Posterior vena cava (tissue), 2 donors: ENCODE results near the gene MRGPRD. TPM values are rescaled to one million over a fixed set of nuclear protein-coding genes. Genes with fewer than 3 reads are reported as not detected.

Experiments
- total RNA-seq, 2 donors: library from RNA; stranded (reverse); fragmentation: NEBNext Ultra II Directional; extraction: Animal tissue kit (Norgen Biotek cat#: 25700); gene quantifications; one replicate each; pipeline ENCODE4 v1.2.1, GENCODE V29; 2021
- donor health status: DM: yes; HTN: yes; CAD: no.
- donor health status: DM: yes; HTN: yes; CAD: no.

MRGPRD gene
- total RNA-seq, 2 donors from 2014 or later = not detected

Other genes with a start within 250 kb of the MRGPRD start
- under 1 TPM; 0.62 to 0.93 TPM for gene TESMIN, start 229.5 kb downstream of the MRGPRD start, total RNA-seq
- 100 to 1,000 TPM in 1 of 2 donors, 10 to 100 TPM in 1; 62.3 to 127 TPM for gene CPT1A, start 139.1 kb downstream of the MRGPRD start, total RNA-seq
- gene MRPL21, start 77.2 kb downstream of the MRGPRD start, total RNA-seq = 10 to 100 TPM; 44.9 to 47.5 TPM
- gene IGHMBP2, start 77.1 kb downstream of the MRGPRD start, total RNA-seq = 10 to 100 TPM; 18.3 to 18.4 TPM
- 100 to 1,000 TPM; 117 to 138 TPM for gene MRGPRF, start 32.3 kb upstream of the MRGPRD start, total RNA-seq
- 10 to 100 TPM; 24.8 to 25.4 TPM for gene TPCN2, start 67.9 kb upstream of the MRGPRD start, total RNA-seq
- 1 to 10 TPM in 1 of 2 donors, under 1 TPM in 1; 0.76 to 1.4 TPM for gene SMIM38, start 174.9 kb upstream of the MRGPRD start, total RNA-seq